ENCODE measurements around the gene CCDC40.

DNA sequence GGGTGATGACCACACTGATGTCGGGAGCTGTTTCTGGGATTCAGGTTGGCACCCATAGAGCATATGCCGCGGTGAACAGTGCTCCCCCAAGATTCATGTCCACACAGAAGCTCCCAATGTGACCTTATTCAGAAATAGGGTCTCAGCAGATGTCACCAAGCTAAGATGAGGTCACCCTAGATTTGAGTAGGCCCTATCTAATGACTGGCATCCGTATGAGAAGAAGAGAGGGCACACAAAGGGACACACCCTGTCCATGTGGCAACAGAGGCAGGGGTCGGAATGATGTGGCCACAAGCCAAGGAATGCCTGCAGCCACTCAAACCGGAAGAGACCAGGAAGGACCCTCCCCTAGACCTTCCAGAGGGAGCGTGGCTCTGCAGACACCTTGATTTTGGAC lies 36.3 kb upstream of the CCDC40 start:
- TF ChIP-seq, protein P1, sequence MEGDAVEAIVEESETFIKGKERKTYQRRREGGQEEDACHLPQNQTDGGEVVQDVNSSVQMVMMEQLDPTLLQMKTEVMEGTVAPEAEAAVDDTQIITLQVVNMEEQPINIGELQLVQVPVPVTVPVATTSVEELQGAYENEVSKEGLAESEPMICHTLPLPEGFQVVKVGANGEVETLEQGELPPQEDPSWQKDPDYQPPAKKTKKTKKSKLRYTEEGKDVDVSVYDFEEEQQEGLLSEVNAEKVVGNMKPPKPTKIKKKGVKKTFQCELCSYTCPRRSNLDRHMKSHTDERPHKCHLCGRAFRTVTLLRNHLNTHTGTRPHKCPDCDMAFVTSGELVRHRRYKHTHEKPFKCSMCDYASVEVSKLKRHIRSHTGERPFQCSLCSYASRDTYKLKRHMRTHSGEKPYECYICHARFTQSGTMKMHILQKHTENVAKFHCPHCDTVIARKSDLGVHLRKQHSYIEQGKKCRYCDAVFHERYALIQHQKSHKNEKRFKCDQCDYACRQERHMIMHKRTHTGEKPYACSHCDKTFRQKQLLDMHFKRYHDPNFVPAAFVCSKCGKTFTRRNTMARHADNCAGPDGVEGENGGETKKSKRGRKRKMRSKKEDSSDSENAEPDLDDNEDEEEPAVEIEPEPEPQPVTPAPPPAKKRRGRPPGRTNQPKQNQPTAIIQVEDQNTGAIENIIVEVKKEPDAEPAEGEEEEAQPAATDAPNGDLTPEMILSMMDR (IDR thresholded peaks at IDR 0.05 in 8 of 11, conservative IDR thresholded peaks at IDR 0.05 in 3 of 11): no peak
- TF ChIP-seq POLR2A (IDR thresholded peaks at IDR 0.05): no peak

Measured in spleen (tissue), 7 donors.